ENCODE results near the gene GART. TPM values are rescaled to one million over a fixed set of nuclear protein-coding genes. Genes with fewer than 3 reads are reported as not detected.

Gene GART
- total RNA-seq, 4 donors from 2014 or later: 38.7 to 147 (median 88.7) TPM

DNA sequence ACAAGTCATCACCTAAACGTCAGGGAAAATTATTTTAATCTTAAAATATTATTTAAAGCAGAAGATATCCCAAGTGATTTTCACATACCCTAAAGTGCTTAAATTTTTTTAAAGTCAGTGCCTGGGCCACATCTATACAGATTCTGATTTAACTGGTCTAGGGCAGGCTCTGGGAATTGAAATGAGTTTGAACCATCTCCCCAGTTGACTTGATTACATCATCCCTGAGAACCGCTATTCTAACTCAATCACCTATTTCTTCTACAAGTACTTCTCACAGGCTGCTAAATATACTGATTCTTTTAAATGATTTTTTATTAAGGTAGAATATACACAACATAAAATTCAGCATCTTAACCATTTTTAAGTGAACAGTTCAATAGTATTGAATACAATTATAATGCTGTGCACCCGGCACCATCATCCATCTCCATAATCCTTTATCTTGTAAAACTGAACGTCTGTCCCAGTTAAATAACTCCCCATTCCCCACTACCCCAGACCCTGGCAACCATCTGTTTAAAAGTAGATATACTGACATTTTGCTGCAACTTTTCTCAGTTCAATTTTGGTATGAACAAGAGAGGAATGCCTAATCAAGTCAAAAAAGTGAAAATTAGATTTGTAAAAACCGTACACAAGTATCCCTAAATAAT is 19.5 kb downstream of the GART start:
- Histone ChIP-seq H3K9me3 (no peaks in the 10 kb centered on the region), H3K36me3 (peaks cover 0 to 90% (median 11%) of the 10 kb centered on the region in 3 donors), H3K4me3 (no peak overlapping the region), H3K27ac (no peak overlapping the region), H3K27me3 (no peaks in the 10 kb centered on the region), H3K4me1 (no peaks in the 10 kb centered on the region)
- no peak for TF ChIP-seq POLR2A (IDR thresholded peaks at IDR 0.05)
- TF ChIP-seq, protein P1, sequence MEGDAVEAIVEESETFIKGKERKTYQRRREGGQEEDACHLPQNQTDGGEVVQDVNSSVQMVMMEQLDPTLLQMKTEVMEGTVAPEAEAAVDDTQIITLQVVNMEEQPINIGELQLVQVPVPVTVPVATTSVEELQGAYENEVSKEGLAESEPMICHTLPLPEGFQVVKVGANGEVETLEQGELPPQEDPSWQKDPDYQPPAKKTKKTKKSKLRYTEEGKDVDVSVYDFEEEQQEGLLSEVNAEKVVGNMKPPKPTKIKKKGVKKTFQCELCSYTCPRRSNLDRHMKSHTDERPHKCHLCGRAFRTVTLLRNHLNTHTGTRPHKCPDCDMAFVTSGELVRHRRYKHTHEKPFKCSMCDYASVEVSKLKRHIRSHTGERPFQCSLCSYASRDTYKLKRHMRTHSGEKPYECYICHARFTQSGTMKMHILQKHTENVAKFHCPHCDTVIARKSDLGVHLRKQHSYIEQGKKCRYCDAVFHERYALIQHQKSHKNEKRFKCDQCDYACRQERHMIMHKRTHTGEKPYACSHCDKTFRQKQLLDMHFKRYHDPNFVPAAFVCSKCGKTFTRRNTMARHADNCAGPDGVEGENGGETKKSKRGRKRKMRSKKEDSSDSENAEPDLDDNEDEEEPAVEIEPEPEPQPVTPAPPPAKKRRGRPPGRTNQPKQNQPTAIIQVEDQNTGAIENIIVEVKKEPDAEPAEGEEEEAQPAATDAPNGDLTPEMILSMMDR (IDR thresholded peaks at IDR 0.05): no peak
- intact Hi-C loops (cut with DNase I): no loop called here
- DNase-seq: no peak
- 80 to 86% methylated on average over 5 of the region's 5 CpGs for WGBS, 2 donors

DNA sequence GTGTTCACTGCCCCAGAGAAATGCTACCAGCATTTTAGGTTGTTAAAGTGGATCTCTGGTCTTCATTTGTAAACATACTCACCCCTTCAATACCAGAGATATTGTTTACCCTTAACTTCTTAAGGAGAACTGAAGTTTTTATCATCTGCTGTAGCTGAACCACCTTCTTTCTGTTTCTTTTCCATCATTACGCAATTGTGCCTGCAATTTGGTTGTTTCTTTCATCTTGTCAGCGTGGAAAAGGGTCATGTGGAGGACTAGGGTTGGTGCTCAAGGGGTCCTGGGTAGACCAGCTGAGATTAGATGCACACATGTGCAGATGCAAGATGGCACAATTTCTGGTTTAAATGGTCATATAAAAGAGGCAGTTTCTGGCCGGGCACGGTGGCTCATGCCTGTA is 23.0 kb downstream of the GART start:
- Histone ChIP-seq H3K27me3 (no peaks in the 10 kb centered on the region), H3K27ac (no peak overlapping the region), H3K9me3 (no peaks in the 10 kb centered on the region), H3K4me1 (no peaks in the 10 kb centered on the region), H3K4me3 (no peak overlapping the region), H3K36me3 (peaks cover 6 to 90% (median 10%) of the 10 kb centered on the region in 3 donors)
- 96 to 98% methylated on average over 4 of the region's 4 CpGs for WGBS, 2 donors
- DNase-seq: no peak
- TF ChIP-seq, protein P1 (IDR thresholded peaks at IDR 0.05): no peak
- TF ChIP-seq POLR2A (IDR thresholded peaks at IDR 0.05): no peak
- intact Hi-C loops (cut with DNase I): no loop called here

DNA sequence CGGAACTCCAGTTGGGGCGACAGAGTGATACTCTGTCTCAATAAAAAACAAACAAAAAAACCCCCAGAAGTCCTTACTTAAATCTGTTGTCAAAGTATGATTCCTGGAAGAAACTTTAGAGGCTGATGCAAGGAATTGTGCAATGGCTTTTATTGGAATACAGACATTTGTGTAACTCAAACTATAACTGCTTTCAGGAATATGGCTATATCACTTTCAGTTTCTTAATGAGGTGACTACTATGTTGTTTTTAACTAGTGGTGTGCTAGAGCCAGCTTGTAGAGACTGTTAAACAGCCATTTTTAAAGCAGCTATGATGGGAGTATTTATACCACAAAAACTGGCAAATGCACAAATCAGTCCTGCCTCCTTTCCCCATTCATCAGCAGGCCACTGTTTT is 27.7 kb downstream of the GART start:
- Histone ChIP-seq H3K36me3 (peaks cover 10 to 100% (median 23%) of the 10 kb centered on the region in 3 donors), H3K9me3 (no peaks in the 10 kb centered on the region), H3K4me1 (no peaks in the 10 kb centered on the region), H3K27me3 (no peaks in the 10 kb centered on the region), H3K27ac (no peak overlapping the region), H3K4me3 (no peak overlapping the region)
- no peak for TF ChIP-seq POLR2A (IDR thresholded peaks at IDR 0.05)
- TF ChIP-seq, protein P1 (IDR thresholded peaks at IDR 0.05): no peak
- intact Hi-C loops (cut with DNase I): no loop called here
- 79 to 85% methylated on average over 2 of the region's 2 CpGs for WGBS, 2 donors
- DNase-seq: no peak

DNA sequence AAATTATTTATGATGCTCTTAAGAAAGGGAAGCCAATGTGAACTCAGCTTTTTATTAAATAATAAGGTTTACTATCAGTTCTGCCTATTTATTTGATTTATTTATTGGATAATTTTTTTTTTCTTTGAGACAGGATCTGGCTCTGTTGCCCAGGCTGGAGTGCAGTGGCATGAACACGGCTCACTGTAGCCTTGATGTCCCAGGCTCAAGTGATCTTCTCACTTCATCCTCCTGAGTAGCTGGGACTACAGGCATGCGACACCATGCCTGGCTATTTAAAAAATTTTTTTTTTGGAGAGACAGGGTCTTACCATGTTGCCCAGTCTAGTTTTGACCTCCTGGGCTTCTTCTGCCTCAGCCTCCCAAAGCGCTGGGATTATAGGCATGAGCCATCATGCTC is 29.4 kb downstream of the GART start:
- no peaks in the 10 kb centered on the region for H3K27me3 ChIP-seq
- H3K9me3 ChIP-seq: no peaks in the 10 kb centered on the region
- H3K4me1 ChIP-seq: no peaks in the 10 kb centered on the region
- intact Hi-C loops (cut with DNase I): no loop called here
- H3K36me3 ChIP-seq: peaks cover 10 to 100% (median 29%) of the 10 kb centered on the region in 3 donors
- no peak overlapping the region for H3K4me3 ChIP-seq
- WGBS, 2 donors: 96 to 100% methylated on average over 3 of the region's 3 CpGs
- DNase-seq: no peak
- TF ChIP-seq, protein P1 (IDR thresholded peaks at IDR 0.05): no peak
- no peak for TF ChIP-seq POLR2A (IDR thresholded peaks at IDR 0.05)
- H3K27ac ChIP-seq: no peak overlapping the region

DNA sequence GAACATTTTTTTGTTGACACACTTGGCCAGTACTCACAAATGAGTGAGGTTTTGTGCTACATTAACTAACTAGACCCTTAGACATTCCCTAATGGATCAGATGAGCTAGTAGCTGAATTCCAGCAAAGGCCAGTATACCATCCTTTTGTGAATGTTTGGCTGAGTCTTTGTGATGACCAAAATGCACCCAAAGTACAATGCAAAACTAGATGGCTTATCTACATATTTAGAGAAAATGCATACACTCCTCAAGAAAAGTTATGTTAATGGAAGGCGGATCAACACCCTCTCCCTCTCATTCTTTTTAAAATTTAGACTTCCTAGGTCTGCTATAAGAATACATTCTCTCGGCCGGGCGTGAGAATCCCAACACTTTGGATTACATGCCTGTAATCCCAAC is 30.3 kb downstream of the GART start:
- intact Hi-C loops (cut with DNase I): no loop called here
- WGBS, 2 donors: 91 to 93% methylated on average over 4 of the region's 4 CpGs
- DNase-seq: no peak

More for the DNA sequence above, 30.3 kb downstream of the GART start:
- Histone ChIP-seq H3K9me3 (no peaks in the 10 kb centered on the region), H3K27ac (no peak overlapping the region), H3K4me1 (no peaks in the 10 kb centered on the region), H3K4me3 (no peak overlapping the region), H3K36me3 (peaks cover 4 to 100% (median 20%) of the 10 kb centered on the region in 3 donors), H3K27me3 (no peaks in the 10 kb centered on the region)
- no peak for TF ChIP-seq POLR2A (IDR thresholded peaks at IDR 0.05)
- TF ChIP-seq, protein P1 (IDR thresholded peaks at IDR 0.05): no peak

Data from esophagus squamous epithelium (tissue), 5 donors.